Spinal cord (tissue), 10 donors: ENCODE measurements around the gene ST8SIA2. TPM values are rescaled to one million over a fixed set of nuclear protein-coding genes. Genes with fewer than 3 reads are reported as not detected.
A peak's percentile ranks its signal among the peaks of the same experiment; 100 is the strongest.
"Not testable (repeated sequence)": the region's sequence is repeated elsewhere in the genome, so short reads cannot be mapped to it uniquely, and the experiment has no call there.

Experiments used
- DNase-seq, 6 donors: peaks; one replicate each; pipeline versions ENCODE4 v3.0.0 to v3.0.0-alpha.2; 2013 to 2015; ENCODE audit warnings: low spot score in 6 of 6, low read depth in 4 of 6
- H3K27ac ChIP-seq: one replicate; pipeline ENCODE4 v1.5.1; 2013; ENCODE audit warnings: low read depth, low read length, control low read depth
- H3K27me3 ChIP-seq: one replicate; pipeline ENCODE4 v1.6.1; 2013; ENCODE audit warnings: low read length; ENCODE audit not compliant: control insufficient read depth, insufficient read depth
- H3K36me3 ChIP-seq: one replicate; pipeline ENCODE4 v1.6.1; 2013; ENCODE audit warnings: low read length; ENCODE audit not compliant: control insufficient read depth, insufficient read depth
- H3K4me1 ChIP-seq: one replicate; pipeline ENCODE4 v1.6.1; 2013; ENCODE audit warnings: low read length; ENCODE audit not compliant: control insufficient read depth, insufficient read depth
- H3K4me3 ChIP-seq: one replicate; pipeline ENCODE4 v1.5.1; 2013; ENCODE audit warnings: low read depth, low read length, control low read depth
- H3K9me3 ChIP-seq: one replicate; pipeline ENCODE4 v1.6.1; 2013; ENCODE audit warnings: low read length; ENCODE audit not compliant: control insufficient read depth, insufficient read depth
- WGBS: methylation state at CpG from one replicate; pipeline ENCODE4 v1.1.5; 2013; ENCODE audit warnings: missing lambda C conversion rate; ENCODE audit not compliant: insufficient coverage; 5-methylcytosine and 5-hydroxymethylcytosine counted together
- polyA plus RNA-seq, 2 donors: library from polyadenylated mRNA; unstranded; fragments of 120-200 nt; gene quantifications; one replicate each; pipeline ENCODE4 v1.2.1, GENCODE V29; 2013; ENCODE audit not compliant: insufficient read length in 2 of 2
- total RNA-seq, 2 donors: library from RNA; depleted of rRNA in 1 of 2; stranded (reverse); fragments of 120-200 nt in 1 of 2; fragments of >200 nt in 1 of 2; gene quantifications; one replicate each; pipeline versions ENCODE4 v1.2.3 to v1.2.4, GENCODE V29; 2013 to 2014
- donor health status: healthy.

ST8SIA2 gene
- total and polyA plus RNA-seq, 4 donors, result 8.5 to 26.7 (median 16.5) TPM

- DNase-seq, result no peak
- H3K9me3 ChIP-seq, result no peaks in the 10 kb centered on the region
- no peak overlapping the region for H3K4me3 ChIP-seq
- H3K4me1 ChIP-seq, result no peaks in the 10 kb centered on the region
- peaks cover 16% of the 10 kb centered on the region for H3K36me3 ChIP-seq
- H3K27ac ChIP-seq, result no peak overlapping the region
- 92% methylated on average over 6 of the region's 11 CpGs for WGBS
- no peaks in the 10 kb centered on the region for H3K27me3 ChIP-seq
Observed at GRCh38 chr15:92467245-92467644, 73.6 kb downstream of the ST8SIA2 start.

DNA sequence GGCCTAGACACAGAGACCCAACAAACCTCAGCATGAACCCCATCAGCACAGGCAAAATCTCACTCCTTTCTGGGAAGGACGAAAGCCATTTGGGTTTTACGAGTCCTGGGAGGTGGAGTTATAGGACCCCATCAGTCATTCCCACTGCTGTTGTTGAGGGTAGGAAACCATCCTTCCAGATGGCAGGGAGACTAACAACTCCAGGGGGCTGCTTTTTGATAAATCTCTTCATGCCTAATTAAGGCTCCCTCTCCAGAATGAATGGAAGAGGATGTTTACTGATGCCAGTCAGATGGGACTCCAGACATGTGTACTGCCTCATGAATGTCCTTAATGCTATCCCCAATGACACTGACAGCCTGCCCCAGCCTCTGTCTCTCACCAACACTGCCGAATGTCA lies 75.3 kb downstream of the ST8SIA2 start:
- H3K4me1 ChIP-seq, result peaks cover 5% of the 10 kb centered on the region
- H3K27me3 ChIP-seq, result no peaks in the 10 kb centered on the region
- no peaks in the 10 kb centered on the region for H3K9me3 ChIP-seq
- DNase-seq, result peak in 3 of 6 donors; percentile 20 to 91 (median 27)
- no peak overlapping the region for H3K4me3 ChIP-seq
- peaks cover 16% of the 10 kb centered on the region for H3K36me3 ChIP-seq
- WGBS, result 33% methylated on average over 1 of the region's 3 CpGs
- H3K27ac ChIP-seq, result no peak overlapping the region

DNA sequence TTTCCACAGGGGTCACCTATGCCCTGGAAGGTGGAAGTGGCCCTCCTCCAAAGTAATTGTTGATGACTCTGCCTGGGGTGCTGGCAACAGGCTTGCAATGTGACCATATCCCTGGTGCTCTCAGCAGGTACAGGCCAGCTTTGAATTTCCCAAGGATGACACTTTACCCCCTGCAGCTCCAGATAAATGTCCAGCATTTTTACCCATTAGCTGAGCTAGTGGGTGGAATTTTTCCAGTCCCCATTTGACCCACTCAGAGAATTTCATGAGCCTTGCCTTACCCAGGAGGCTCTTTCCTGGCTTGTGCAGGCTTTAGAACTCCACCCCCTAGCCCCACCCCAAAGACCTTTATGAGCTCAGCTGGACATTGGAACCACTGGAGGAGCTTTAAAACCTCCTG lies 77.6 kb downstream of the ST8SIA2 start:
- H3K9me3 ChIP-seq, result no peaks in the 10 kb centered on the region
- DNase-seq, result no peak
- H3K27ac ChIP-seq, result no peak overlapping the region
- peaks cover 7% of the 10 kb centered on the region for H3K4me1 ChIP-seq
- no peak overlapping the region for H3K4me3 ChIP-seq
- no peaks in the 10 kb centered on the region for H3K27me3 ChIP-seq
- peaks cover 9% of the 10 kb centered on the region for H3K36me3 ChIP-seq

GRCh38 chr15:92473756-92474155 lies 80.1 kb downstream of the ST8SIA2 start:
- DNase-seq, result peak in 2 of 6 donors; percentile 66 to 88
- Histone ChIP-seq H3K27me3 (no peaks in the 10 kb centered on the region), H3K27ac (no peak overlapping the region), H3K36me3 (no peaks in the 10 kb centered on the region), H3K9me3 (no peaks in the 10 kb centered on the region), H3K4me1 (peaks cover 7% of the 10 kb centered on the region), H3K4me3 (no peak overlapping the region)
- WGBS, result 68% methylated on average over 12 of the region's 12 CpGs

DNA sequence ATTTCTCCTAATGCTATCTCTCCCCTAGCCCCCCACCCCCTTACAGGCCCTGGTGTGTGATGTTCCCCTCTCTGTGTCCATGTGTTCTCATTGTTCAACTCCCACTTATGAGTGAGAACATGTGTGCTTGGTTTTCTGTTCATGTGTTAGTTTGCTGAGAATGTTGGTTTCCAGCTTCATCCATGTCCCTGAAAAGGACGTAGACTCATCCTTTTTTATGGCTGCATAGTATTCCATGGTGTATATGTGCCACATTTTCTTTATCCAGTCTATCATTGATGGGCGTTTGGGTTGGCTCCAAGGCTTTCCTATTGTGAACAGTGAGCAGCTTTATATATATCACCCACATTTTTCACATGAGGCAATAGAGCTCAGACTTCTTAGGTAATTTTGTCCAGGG lies 86.0 kb downstream of the ST8SIA2 start:
- 71% methylated on average over 1 of the region's 2 CpGs for WGBS
- DNase-seq, H3K9me3 ChIP-seq: not testable (repeated sequence)

GRCh38 chr15:92480361-92480760 lies 86.7 kb downstream of the ST8SIA2 start:
- no peak overlapping the region for H3K4me3 ChIP-seq
- H3K9me3 ChIP-seq, result no peaks in the 10 kb centered on the region
- no peaks in the 10 kb centered on the region for H3K27me3 ChIP-seq
- DNase-seq, result no peak
- H3K36me3 ChIP-seq, result no peaks in the 10 kb centered on the region
- H3K27ac ChIP-seq, result no peak overlapping the region
- no peaks in the 10 kb centered on the region for H3K4me1 ChIP-seq
- 90% methylated on average over 4 of the region's 4 CpGs for WGBS

More for the DNA sequence above, 86.0 kb downstream of the ST8SIA2 start:
- not testable (repeated sequence) for H3K4me3 ChIP-seq, H3K27ac ChIP-seq, H3K27me3 ChIP-seq, H3K4me1 ChIP-seq, H3K36me3 ChIP-seq

DNA sequence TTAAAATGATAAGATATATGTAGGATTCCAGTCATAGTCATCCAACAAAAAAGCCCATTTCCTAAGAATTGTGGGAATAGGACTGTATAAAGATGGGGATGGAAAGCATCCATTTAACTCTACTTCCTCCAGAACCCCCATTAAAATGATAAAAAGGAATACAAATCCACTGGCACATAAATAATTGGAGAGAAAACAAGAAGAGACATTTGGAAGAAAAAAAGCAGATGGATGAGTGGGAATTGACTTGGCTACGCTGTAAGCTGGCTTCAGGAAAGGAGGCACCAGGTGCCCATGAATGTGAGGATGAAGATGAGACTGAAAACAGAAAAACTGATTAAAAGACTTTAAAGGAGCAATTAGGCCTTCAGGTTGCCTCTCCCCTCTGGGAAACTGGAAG lies 91.8 kb downstream of the ST8SIA2 start:
- H3K4me1 ChIP-seq, result no peaks in the 10 kb centered on the region
- peaks cover under 1% of the 10 kb centered on the region for H3K27me3 ChIP-seq
- H3K4me3 ChIP-seq, result no peak overlapping the region
- peak in 1 of 6 donors; percentile 70 for DNase-seq
- H3K36me3 ChIP-seq, result no peaks in the 10 kb centered on the region
- peaks cover 3% of the 10 kb centered on the region for H3K9me3 ChIP-seq
- no peak overlapping the region for H3K27ac ChIP-seq
- WGBS, result 86% methylated on average over 1 of the region's 1 CpG

DNA sequence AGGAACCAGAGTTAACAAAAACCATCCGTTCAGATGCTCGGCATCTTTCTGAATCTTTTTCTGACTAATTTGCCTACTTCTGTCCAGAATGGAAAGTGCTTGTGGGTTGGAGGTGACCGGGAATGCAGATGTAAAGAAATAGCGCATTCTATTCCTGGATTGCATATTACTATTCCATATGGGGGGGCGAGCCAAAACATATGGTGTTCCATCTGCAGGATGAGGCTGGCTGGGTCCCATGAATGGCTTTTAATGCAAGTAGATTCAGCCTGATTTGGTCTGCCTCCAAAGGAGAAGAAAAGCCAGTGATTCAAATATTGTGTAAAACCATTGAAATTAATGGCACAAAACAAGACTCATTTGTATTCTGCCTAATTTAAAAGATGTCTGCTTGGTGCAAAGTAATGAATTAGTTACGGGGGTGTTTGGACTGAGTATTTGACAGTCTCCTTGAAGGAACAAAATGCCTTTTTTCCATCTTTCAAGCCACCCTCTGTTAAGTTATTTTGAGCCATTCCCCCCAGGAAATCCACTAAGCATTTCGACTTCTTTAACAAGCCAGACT lies 99.0 kb downstream of the ST8SIA2 start:
- no peak overlapping the region for H3K4me3 ChIP-seq
- H3K9me3 ChIP-seq, result peaks cover 3% of the 10 kb centered on the region
- H3K27ac ChIP-seq, result no peak overlapping the region
- WGBS, result 17% methylated on average over 2 of the region's 7 CpGs
- no peaks in the 10 kb centered on the region for H3K36me3 ChIP-seq
- H3K27me3 ChIP-seq, result peaks cover 8% of the 10 kb centered on the region
- DNase-seq, result peak in 2 of 6 donors; percentile 89 to 97
- peaks cover 25% of the 10 kb centered on the region for H3K4me1 ChIP-seq

GRCh38 chr15:92494806-92495336 lies 101.2 kb downstream of the ST8SIA2 start:
- Histone ChIP-seq H3K4me1 (peaks cover 33% of the 10 kb centered on the region), H3K27ac (peak overlapping the region; percentile 64), H3K4me3 (no peak overlapping the region), H3K27me3 (peaks cover 8% of the 10 kb centered on the region), H3K36me3 (no peaks in the 10 kb centered on the region), H3K9me3 (peaks cover 2% of the 10 kb centered on the region)
- 10% methylated on average over 3 of the region's 6 CpGs for WGBS
- DNase-seq, result peak in 2 of 6 donors; percentile 82 to 92

DNA sequence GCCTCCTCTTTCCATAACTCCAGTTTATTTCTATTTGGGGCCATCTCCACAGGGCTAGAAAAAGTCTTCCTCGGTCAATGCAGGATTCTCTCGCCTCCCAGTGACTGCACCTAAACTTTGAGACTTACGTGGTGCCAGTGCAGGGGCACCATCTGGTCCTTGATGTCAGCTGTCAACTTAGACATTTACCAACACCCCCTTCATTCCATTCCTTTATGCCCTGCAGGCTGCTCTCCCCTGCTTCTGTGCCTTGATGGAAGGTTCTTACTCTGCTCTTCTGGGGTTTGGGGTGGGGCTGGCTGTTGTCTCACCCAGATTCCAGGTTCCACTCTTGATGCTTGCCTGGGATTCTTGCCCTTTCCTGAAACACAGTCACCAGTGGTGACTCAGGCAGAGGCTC lies 101.8 kb downstream of the ST8SIA2 start:
- peaks cover 8% of the 10 kb centered on the region for H3K27me3 ChIP-seq
- peak overlapping the region; percentile 64 for H3K27ac ChIP-seq
- H3K36me3 ChIP-seq, result no peaks in the 10 kb centered on the region
- no peaks in the 10 kb centered on the region for H3K9me3 ChIP-seq
- peaks cover 33% of the 10 kb centered on the region for H3K4me1 ChIP-seq
- H3K4me3 ChIP-seq, result no peak overlapping the region
- DNase-seq, result no peak
- WGBS, result 42% methylated on average over 3 of the region's 3 CpGs
